ENCODE data around the gene TBC1D16. TPM values are rescaled to one million over a fixed set of nuclear protein-coding genes. Genes with fewer than 3 reads are reported as not detected.
"Not testable (repeated sequence)": the region's sequence is repeated elsewhere in the genome, so short reads cannot be mapped to it uniquely, and the experiment has no call there.

The TBC1D16 gene
- total and polyA plus RNA-seq, 11 donors = 5.3 to 22.1 (median 17.4) TPM

DNA sequence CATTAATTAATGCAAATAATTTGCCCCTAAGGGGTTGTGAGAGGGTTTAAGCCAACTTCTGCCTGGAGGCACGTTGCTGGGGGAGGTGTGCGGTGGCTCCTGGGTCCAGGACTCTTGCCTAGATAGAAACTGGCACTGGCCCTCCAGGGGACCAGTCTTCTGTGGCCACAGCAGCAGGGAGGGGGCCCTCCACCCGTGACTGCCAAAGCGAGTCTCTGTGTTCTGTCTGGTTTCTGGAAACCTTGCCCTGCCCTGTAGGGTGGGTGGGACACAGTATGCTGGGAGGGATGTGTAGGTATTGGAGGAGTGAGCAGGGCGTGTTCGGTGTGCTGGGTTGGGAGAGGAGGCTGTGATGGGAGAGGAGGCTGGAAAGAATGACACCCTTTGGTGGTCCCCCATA is 78.8 kb downstream of the TBC1D16 start:
- TF ChIP-seq, protein P1, sequence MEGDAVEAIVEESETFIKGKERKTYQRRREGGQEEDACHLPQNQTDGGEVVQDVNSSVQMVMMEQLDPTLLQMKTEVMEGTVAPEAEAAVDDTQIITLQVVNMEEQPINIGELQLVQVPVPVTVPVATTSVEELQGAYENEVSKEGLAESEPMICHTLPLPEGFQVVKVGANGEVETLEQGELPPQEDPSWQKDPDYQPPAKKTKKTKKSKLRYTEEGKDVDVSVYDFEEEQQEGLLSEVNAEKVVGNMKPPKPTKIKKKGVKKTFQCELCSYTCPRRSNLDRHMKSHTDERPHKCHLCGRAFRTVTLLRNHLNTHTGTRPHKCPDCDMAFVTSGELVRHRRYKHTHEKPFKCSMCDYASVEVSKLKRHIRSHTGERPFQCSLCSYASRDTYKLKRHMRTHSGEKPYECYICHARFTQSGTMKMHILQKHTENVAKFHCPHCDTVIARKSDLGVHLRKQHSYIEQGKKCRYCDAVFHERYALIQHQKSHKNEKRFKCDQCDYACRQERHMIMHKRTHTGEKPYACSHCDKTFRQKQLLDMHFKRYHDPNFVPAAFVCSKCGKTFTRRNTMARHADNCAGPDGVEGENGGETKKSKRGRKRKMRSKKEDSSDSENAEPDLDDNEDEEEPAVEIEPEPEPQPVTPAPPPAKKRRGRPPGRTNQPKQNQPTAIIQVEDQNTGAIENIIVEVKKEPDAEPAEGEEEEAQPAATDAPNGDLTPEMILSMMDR (IDR thresholded peaks at IDR 0.05) = no peak
- TF ChIP-seq POLR2A (IDR thresholded peaks at IDR 0.05) = no peak
- WGBS, 4 donors = 95 to 98% (median 96%) methylated on average over 6 of the region's 6 CpGs
- no peak for DNase-seq
- intact Hi-C loops (cut with DNase I) = no loop called here
- H3K36me3 ChIP-seq = no peaks in the 10 kb centered on the region
- H3K27me3 ChIP-seq = no peaks in the 10 kb centered on the region
- no peak for ATAC-seq
- H3K27ac ChIP-seq = no peak overlapping the region
- no peak overlapping the region for H3K4me3 ChIP-seq
- H3K4me1 ChIP-seq = peaks cover 0 to 13% (median 8%) of the 10 kb centered on the region in 12 donors
- peaks cover 0 to 12% (median 0%) of the 10 kb centered on the region in 12 donors for H3K9me3 ChIP-seq

DNA sequence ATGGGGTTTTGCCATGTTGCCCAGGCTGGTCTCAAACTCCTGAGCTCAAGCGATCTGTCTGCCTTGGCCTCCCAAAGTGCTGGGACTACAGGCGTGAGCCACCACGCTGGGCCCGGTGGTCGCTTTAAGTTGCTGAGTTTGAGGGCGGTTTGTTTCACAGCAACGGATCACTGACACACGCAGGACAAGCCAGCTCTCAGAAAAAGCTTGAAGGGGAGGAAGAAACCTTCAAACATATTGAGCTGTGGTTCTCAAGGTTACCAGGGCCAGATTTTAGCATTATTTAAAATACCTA is 79.3 kb downstream of the TBC1D16 start:
- H3K4me1 ChIP-seq = peaks cover 0 to 18% (median 12%) of the 10 kb centered on the region in 12 donors
- WGBS, 4 donors = 95 to 99% (median 98%) methylated on average over 8 of the region's 8 CpGs
- intact Hi-C loops (cut with DNase I); DNase-seq; H3K36me3 ChIP-seq; H3K27me3 ChIP-seq; ATAC-seq; H3K27ac ChIP-seq; H3K4me3 ChIP-seq; H3K9me3 ChIP-seq: not testable (repeated sequence)

DNA sequence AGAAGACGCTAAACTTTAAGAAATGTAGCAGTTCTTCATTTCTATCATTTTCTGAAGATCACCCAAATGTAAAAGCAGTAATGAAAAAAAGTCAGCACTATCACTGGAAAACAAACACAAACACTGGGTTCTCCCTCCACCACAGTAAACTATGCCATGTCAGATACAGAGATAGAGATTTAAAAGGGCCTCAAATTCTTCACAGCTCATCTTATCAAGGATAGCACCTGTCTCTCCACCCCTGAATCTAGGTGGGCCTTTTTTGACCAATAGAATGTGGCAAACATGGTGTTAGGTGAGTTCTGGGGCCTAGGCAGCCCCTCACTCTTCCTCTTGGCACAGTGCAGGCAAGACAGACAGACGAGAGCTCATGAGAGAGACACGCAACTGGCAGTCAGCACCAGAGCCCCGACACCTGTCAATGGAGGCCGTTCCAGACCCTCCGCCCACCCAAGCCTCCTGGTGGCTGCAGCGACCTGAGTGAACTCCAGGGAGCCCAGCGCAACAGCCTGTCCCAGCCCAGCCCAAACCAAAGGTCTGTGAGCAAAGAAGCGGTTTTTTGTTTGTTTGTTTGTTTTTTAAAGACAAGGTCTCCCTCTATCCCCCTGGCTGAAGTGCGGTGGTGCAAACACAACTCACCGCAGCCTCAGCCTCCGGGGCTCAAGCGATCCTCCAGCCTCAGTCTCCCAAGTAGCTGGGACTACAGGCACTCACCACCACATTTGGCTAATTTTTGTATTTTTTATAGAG is 79.8 kb downstream of the TBC1D16 start:
- H3K9me3 ChIP-seq = peaks cover 0 to 2% (median 0%) of the 10 kb centered on the region in 12 donors
- ATAC-seq = no peak
- TF ChIP-seq POLR2A (IDR thresholded peaks at IDR 0.05) = no peak
- TF ChIP-seq, protein P1 (IDR thresholded peaks at IDR 0.05) = no peak
- no peak for DNase-seq
- no peak overlapping the region for H3K27ac ChIP-seq
- peaks cover 0 to 22% (median 17%) of the 10 kb centered on the region in 12 donors for H3K4me1 ChIP-seq
- H3K36me3 ChIP-seq = no peaks in the 10 kb centered on the region
- no peak overlapping the region for H3K4me3 ChIP-seq
- WGBS, 4 donors = 92 to 98% (median 97%) methylated on average over 12 to 13 of the region's 13 CpGs
- intact Hi-C loops (cut with DNase I) = no loop called here
- no peaks in the 10 kb centered on the region for H3K27me3 ChIP-seq

DNA sequence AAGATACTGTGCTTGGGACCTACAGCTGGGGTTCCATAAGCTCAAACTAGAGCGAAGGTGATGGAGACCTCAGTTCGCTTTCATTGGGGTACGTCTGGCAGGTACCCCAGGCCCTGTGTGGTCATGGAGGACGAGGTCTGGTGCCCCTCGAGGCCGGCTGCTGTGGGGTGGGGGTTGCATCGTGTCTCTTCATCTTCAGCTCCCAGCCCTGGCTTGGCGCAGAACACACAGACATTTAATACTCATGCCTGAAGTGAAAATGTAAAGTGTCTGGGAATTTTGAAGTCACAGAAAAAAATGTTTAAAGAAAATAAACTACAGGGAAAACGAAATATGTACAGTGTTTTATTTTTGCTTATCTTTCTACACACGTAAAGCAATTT is 80.5 kb downstream of the TBC1D16 start:
- Histone ChIP-seq H3K4me3 (no peak overlapping the region), H3K36me3 (peaks cover 0 to 4% (median 0%) of the 10 kb centered on the region in 9 donors), H3K4me1 (peaks cover 0 to 26% (median 18%) of the 10 kb centered on the region in 12 donors), H3K9me3 (no peaks in the 10 kb centered on the region), H3K27ac (no peak overlapping the region), H3K27me3 (no peaks in the 10 kb centered on the region)
- ATAC-seq (no peak), DNase-seq (no peak)
- intact Hi-C loops (cut with DNase I) = no loop called here
- TF ChIP-seq POLR2A (IDR thresholded peaks at IDR 0.05) = no peak
- TF ChIP-seq, protein P1 (IDR thresholded peaks at IDR 0.05) = no peak
- 86 to 95% (median 94%) methylated on average over 10 of the region's 10 CpGs for WGBS, 4 donors
